Ascending aorta (tissue), 2 donors: ENCODE measurements around the gene FRMD4A. TPM values are rescaled to one million over a fixed set of nuclear protein-coding genes. Genes with fewer than 3 reads are reported as not detected.

Experiments
- DNase-seq, 2 donors: peaks; one replicate each; pipeline ENCODE4 v3.0.0-alpha.2; 2019; ENCODE audit warnings: low spot score in 2 of 2
- H3K27ac ChIP-seq, 2 donors: fragments of 200-600 bp; sonication (generic); one replicate each; pipeline ENCODE4 v1.5.1; 2016 to 2017; ENCODE audit warnings: mild to moderate bottlenecking in 1 of 2
- H3K27me3 ChIP-seq: fragments of 200-600 bp; sonication (generic); one replicate; pipeline ENCODE4 v1.5.1; 2017
- H3K36me3 ChIP-seq, 2 donors: fragments of 200-600 bp; sonication (generic); one replicate each; pipeline ENCODE4 v1.5.1; 2016
- H3K4me1 ChIP-seq, 2 donors: fragments of 200-600 bp; sonication (generic); one replicate each; pipeline ENCODE4 v1.5.1; 2016 to 2017; ENCODE audit warnings: mild to moderate bottlenecking in 1 of 2
- H3K4me3 ChIP-seq, 2 donors: fragments of 200-600 bp; sonication (generic); one replicate each; pipeline ENCODE4 v1.5.1; 2016 to 2017; ENCODE audit warnings: mild to moderate bottlenecking in 1 of 2
- H3K9me3 ChIP-seq, 2 donors: fragments of 200-600 bp; sonication (generic); one replicate each; pipeline ENCODE4 v1.5.1; 2016
- intact Hi-C: fragments of 100-400 bp; cut with DNase I; formaldehyde crosslinking; loops from one replicate; pipeline ENCODE4 v1.15.1; 2023
- total RNA-seq: library from RNA; depleted of rRNA; stranded (reverse); fragments of >200 nt; gene quantifications from one replicate; pipeline ENCODE4 v1.1.0, GENCODE V29; 2016
- TF ChIP-seq, protein P1 (sequence below), 3 experiments: fragments of 200-600 bp in 2 of 3; fragments of 450-650 bp in 1 of 3; sonication (generic) in 2 of 3; IDR thresholded peaks; one replicate each; pipeline ENCODE4 v1.5.1; 2016 to 2019; ENCODE audit warnings: antibody characterized with exemption in 3 of 3, mild to moderate bottlenecking in 1 of 3, moderate library complexity in 1 of 3

Gene FRMD4A
- total RNA-seq, 1 donor from 2014 or later, result 108 TPM

DNA sequence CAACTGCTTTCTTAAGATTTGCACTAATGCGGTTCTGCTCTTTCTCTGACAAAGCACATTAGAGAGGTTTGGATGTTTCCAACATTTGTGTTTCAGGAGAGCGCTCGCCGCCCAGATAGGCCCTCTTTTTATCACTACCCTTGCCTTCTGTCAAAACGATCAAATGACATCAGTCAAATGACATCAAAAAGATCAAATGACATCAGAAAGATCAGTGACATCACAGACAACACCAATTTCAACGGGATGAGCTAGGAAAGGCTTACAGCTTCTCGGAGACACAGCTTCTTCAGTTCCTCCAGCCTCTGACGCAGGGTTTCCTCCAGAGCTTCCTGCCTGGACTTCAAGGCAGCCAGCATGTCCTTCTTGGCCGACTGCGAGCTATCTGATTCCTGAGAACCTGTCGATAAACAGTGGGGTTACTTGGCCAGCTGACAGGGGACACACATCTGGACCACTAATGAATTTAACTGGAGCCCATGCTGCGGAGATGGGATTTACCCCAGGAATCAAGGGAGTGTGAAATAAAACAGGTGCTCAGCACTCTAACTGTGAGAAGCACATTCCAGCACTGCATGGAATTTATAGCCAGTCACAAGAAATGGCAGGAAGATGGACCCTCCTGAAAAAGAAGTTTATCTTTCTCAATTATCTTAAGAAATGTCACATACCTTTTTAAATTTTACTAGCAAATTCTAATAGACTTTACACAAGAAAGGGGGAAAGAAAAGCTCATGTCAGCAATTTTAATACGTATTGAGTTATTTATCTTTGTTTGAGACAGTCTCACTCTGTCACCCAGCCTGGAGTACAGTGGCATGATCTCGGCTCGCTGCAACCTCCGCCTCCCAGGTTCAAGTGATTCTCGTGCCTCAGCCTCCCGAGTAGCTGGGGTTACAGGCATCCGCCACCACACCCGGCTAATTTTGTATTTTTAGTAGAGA lies 655.8 kb downstream of the FRMD4A start:
- TF ChIP-seq, protein P1, sequence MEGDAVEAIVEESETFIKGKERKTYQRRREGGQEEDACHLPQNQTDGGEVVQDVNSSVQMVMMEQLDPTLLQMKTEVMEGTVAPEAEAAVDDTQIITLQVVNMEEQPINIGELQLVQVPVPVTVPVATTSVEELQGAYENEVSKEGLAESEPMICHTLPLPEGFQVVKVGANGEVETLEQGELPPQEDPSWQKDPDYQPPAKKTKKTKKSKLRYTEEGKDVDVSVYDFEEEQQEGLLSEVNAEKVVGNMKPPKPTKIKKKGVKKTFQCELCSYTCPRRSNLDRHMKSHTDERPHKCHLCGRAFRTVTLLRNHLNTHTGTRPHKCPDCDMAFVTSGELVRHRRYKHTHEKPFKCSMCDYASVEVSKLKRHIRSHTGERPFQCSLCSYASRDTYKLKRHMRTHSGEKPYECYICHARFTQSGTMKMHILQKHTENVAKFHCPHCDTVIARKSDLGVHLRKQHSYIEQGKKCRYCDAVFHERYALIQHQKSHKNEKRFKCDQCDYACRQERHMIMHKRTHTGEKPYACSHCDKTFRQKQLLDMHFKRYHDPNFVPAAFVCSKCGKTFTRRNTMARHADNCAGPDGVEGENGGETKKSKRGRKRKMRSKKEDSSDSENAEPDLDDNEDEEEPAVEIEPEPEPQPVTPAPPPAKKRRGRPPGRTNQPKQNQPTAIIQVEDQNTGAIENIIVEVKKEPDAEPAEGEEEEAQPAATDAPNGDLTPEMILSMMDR (IDR thresholded peaks at IDR 0.05), result no peak
- no peak for DNase-seq
- no peaks in the 10 kb centered on the region for H3K27me3 ChIP-seq
- intact Hi-C loops, result no loop called here
- H3K36me3 ChIP-seq, result peaks cover 0 to 21% of the 10 kb centered on the region in 2 donors
- no peaks in the 10 kb centered on the region for H3K9me3 ChIP-seq
- no peaks in the 10 kb centered on the region for H3K4me1 ChIP-seq
- no peak overlapping the region for H3K4me3 ChIP-seq
- H3K27ac ChIP-seq, result no peak overlapping the region

DNA sequence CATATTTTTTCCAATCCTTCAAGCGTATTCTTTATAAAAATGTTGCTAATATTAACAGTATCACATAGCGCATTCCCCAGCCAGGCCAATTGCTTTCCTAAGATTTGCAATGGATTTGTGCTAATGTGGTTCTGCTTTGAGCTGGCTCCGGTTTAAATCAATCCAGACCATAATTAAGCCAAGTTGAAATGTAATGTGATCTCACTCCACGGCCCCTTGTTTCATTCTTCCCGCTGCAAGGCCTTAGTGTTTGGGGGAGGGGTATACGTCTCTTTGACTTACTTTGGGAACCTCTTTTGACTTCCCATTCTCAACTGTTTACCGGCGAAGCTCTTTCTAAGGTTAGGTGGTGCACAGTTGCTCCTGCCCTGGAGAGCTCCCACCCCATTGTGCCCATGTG lies 657.6 kb downstream of the FRMD4A start:
- intact Hi-C loops, result no loop called here
- H3K9me3 ChIP-seq, result no peaks in the 10 kb centered on the region
- H3K27me3 ChIP-seq, result no peaks in the 10 kb centered on the region
- H3K4me3 ChIP-seq, result no peak overlapping the region
- TF ChIP-seq, protein P1 (IDR thresholded peaks at IDR 0.05), result no peak
- no peaks in the 10 kb centered on the region for H3K4me1 ChIP-seq
- no peak for DNase-seq
- H3K27ac ChIP-seq, result no peak overlapping the region
- peaks cover 11 to 38% of the 10 kb centered on the region in 2 donors for H3K36me3 ChIP-seq

DNA sequence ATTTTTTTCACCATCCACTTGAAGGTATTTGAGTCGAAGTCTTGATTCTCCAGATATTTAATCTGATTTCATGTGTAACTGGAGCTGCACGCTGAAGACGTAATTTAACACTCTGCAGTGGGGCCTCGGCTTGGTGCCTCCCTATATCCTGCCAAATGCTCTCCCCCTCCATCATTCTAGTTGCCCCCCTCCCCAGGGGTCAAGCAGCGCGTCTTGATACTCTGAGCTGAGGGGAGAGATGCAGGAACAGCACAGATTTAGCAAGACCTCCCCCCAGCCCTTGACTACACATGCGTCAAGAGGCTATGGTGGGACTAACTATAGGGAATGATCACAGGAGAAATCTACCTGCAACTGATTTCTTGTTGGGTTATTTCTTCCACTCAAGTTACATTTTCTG lies 658.2 kb downstream of the FRMD4A start:
- Histone ChIP-seq H3K4me3 (no peak overlapping the region), H3K9me3 (no peaks in the 10 kb centered on the region), H3K27ac (no peak overlapping the region), H3K4me1 (no peaks in the 10 kb centered on the region), H3K27me3 (no peaks in the 10 kb centered on the region), H3K36me3 (peaks cover 17 to 43% of the 10 kb centered on the region in 2 donors)
- intact Hi-C loops, result no loop called here
- DNase-seq, result no peak
- TF ChIP-seq, protein P1 (IDR thresholded peaks at IDR 0.05), result no peak

DNA sequence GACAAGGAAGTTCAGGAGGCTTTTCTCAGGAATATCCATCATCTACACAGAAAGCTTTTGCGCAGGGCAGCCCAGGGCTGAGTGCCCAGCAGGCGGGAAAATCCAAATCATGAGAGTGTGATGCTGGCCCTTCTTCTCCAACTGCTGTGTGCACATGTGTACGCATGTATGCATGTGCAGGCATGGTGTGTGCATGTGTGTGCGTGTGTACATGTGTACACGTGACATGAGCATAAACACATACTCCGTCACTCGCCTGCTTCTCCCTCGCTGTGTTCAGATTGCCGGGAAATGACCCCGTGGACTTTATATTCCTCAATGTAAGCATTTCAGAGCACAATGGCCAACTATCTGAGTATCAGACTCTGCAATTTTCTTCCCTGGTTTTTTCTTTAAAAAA lies 658.8 kb downstream of the FRMD4A start:
- H3K4me1 ChIP-seq, result no peaks in the 10 kb centered on the region
- peaks cover 19 to 49% of the 10 kb centered on the region in 2 donors for H3K36me3 ChIP-seq
- no peak overlapping the region for H3K27ac ChIP-seq
- intact Hi-C loops, result no loop called here
- H3K27me3 ChIP-seq, result no peaks in the 10 kb centered on the region
- H3K9me3 ChIP-seq, result no peaks in the 10 kb centered on the region
- DNase-seq, result no peak
- no peak overlapping the region for H3K4me3 ChIP-seq
- TF ChIP-seq, protein P1 (IDR thresholded peaks at IDR 0.05), result no peak

DNA sequence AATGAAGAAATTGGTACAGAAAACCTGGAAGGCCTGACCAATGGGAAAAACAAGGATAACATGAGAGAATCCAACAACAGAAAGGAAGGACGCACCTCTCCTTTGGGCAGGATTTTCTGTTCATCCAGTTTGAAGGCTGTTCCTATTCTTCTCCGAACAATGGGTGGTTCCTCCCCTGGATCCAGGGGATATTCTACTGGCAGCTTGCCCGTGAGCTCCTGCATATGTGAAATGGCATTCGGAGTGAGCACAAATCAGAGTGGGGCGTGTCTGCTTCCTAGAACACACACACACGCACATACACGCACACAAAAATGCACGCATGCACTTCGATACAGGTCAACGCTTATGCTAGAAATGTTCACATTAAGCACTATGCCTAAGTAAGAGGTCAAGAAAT lies 660.4 kb downstream of the FRMD4A start:
- no peak for DNase-seq
- Histone ChIP-seq H3K27me3 (no peaks in the 10 kb centered on the region), H3K9me3 (no peaks in the 10 kb centered on the region), H3K4me1 (no peaks in the 10 kb centered on the region), H3K4me3 (no peak overlapping the region), H3K27ac (no peak overlapping the region), H3K36me3 (peaks cover 28 to 64% of the 10 kb centered on the region in 2 donors)
- TF ChIP-seq, protein P1 (IDR thresholded peaks at IDR 0.05), result no peak
- intact Hi-C loops, result no loop called here
